ENCODE data around the gene RNPEPL1.

Gene RNPEPL1

GRCh38 chr2:240565333-240566202, 2.7 kb upstream of the RNPEPL1 start:
- DNase-seq (ENCODE audit: low spot score): peak; percentile 70

DNA sequence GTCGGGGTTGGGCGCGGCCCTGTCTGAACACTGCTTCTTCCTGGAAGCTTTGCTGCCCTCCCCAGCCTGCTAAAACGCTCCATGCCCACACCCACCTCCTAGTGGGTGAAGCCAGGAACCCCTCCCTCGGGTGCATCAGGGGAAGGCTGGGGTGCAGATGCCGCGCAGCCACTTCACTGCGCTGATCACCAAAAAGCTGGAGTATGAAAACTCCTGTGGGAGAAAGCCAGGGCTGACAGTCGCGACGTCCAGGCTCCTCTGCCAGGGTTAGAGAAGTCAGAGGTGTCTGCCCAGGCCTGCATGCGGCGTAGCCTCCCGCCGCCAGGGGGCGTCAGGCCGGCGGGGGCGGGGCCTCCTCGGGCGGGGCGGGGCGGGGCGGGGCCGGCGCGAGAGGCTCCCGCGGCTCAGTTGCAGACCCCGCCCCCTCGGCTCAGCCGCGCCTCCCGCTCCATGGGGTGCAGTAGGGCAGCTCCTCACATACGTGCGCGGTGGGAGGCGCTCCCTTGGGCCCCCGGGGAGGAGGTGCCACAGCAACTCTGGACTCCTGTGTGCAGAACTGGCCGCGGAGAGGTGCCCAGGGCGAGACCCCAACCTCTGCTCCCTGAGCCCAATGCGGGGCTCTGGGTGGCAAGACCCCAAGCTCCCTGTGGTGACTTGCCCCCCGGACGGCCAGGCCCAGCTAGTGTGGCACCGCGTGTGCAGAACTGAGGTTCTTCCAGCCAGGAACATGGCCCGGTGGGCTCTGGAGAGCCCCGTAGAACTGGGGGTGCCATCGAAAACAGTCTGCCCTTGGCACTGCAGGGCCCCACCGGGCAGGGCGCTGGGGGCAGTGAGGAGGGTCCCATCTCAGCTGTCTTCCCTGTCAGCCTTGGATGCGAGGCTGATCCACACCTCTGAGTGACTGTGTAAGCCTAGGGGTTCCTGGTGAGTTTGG, 1.8 kb upstream of the RNPEPL1 start:
- peak; percentile 88 for DNase-seq (ENCODE audit: low spot score)

DNA sequence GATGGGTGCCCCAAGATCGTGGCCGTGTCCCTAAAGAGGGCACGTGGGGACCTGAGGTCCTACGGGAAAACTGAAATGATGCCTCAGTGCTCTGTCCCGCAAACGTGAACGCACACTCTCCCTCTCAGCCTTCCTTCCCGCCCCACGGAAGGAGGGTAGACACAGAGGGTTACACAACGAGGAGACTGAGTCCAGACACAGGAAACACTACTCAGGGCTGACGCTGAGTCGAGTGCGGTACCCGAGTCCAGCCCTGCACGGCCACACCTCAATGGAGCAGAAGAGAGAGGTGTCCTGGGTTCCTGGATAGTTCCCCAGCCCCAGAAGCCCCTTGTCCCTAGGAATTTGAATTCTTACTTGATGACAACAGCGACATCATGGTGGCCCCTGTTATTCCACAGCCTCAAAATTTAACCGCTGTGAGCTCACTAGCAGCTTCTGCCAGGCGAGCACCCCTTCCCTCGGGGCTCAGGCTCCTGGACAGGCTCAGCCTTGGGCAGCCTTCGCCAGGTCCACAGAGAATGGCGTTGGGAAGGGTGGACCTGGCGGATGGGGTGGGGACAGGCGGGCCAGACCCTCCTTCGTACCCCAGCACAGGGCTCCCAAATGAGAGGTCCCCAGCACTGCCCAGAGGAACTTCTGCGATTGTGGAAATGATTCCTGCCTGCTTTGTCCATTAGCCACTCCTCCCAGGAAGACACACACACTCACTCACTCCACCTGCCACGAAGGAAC, 980 bp upstream of the RNPEPL1 start:
- peak; percentile 60 for DNase-seq (ENCODE audit: low spot score)

GRCh38 chr2:240568678-240569522, 616 bp downstream of the RNPEPL1 start:
- DNase-seq (ENCODE audit: low spot score): no peak

GRCh38 chr2:240569523-240569997, 1.3 kb downstream of the RNPEPL1 start:
- no peak for DNase-seq (ENCODE audit: low spot score)

GRCh38 chr2:240569998-240570530, 1.8 kb downstream of the RNPEPL1 start:
- DNase-seq (ENCODE audit: low spot score): no peak

DNA sequence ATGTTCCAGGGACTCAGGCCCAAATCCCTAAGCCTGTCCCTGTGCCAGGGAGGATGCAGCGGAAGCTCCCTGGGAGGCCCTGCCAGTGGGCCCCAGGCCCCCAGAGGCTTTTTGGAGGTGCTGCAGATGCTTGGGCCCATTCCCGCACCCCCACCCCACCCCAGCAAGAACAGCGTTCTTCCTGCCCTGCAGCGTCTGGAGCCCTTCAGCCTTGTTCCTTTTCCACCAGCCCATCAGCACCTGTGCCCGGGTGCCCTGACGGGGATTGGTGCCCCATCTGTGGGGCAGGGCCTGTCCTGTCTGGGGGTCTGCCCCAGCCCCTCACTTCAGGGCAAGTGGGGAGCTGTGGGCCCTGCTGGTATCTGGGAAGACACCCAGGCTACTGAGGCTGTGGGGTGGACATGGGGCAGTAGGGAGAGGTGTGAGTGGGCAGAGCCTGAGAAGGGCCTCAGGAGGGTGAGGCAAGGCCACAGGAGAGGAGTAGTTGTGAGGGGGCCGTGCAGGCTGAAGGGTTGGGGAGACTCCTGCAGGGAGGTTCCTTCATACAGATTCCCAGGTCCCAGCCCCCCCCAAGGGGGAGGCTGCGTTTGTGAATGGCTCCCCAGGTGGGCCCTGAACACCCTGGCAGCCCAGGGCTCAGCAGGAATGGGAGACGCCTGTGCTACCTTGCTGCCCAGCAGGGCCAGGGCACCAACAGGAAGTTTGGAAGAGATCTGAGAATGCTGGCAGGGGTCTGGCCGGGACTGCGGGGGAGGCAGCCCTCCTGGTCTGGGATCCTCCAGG, 2.4 kb downstream of the RNPEPL1 start:
- DNase-seq (ENCODE audit: low spot score): no peak

DNA sequence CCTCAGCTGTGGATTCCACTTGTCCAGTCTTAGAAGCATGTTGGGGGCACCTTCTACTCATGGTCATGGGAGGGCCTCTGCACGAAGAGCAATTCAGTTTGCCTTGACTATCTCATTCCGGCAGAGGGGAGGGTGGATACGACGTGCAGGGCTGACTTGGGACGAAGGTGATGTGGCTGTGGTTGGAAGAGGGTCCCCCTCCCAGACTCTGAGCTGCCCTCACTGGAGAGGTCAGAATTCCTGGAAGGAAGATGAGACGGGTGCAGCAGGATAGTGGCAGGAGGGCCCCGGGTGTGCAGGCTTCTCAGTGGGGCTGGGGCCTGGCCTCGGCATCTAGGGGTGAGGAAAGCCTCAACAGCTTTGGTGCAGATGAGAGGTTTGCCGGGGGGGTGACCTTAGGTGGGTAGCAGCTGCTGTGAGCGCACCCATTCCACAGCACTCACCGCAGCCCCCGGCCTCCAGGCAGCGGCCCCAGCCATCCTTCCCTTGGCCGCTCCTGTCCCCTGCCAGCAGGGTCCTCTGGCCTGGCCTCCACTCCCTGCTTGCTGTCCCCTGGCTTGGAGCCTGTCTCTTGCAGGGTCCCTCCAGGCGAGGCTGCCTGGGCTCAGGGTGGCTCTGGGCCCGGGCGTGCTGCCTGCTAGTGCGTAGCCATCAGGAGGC, 3.2 kb downstream of the RNPEPL1 start:
- DNase-seq (ENCODE audit: low spot score): no peak

GRCh38 chr2:240572141-240573031, 4.1 kb downstream of the RNPEPL1 start:
- DNase-seq (ENCODE audit: low spot score): no peak

DNA sequence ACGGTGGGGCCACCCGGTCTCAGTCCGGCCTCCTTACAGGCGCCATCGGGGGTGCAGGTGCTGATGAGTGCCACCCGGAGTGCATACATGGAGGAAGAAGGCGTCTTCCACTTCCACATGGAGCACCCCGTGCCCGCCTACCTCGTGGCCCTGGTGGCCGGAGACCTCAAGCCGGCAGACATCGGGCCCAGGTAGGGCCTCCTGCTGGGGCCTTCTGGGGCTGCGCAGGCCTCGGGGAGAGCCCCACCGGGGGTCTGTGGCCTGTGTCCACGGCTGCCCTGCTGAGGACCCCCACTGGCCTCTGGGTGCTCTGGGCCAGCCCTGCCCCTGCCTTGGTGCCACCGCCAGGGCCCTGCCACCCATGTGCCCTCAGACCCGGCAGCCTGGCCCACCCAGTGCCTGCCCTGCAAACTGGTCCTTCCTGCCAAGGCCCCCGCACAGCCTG, 4.8 kb downstream of the RNPEPL1 start:
- DNase-seq (ENCODE audit: low spot score): no peak

GRCh38 chr2:240573516-240574385, 5.5 kb downstream of the RNPEPL1 start:
- no peak for DNase-seq (ENCODE audit: low spot score)

- DNase-seq (ENCODE audit: low spot score): no peak
Measured at GRCh38 chr2:240574386-240575100, 6.3 kb downstream of the RNPEPL1 start.

DNA sequence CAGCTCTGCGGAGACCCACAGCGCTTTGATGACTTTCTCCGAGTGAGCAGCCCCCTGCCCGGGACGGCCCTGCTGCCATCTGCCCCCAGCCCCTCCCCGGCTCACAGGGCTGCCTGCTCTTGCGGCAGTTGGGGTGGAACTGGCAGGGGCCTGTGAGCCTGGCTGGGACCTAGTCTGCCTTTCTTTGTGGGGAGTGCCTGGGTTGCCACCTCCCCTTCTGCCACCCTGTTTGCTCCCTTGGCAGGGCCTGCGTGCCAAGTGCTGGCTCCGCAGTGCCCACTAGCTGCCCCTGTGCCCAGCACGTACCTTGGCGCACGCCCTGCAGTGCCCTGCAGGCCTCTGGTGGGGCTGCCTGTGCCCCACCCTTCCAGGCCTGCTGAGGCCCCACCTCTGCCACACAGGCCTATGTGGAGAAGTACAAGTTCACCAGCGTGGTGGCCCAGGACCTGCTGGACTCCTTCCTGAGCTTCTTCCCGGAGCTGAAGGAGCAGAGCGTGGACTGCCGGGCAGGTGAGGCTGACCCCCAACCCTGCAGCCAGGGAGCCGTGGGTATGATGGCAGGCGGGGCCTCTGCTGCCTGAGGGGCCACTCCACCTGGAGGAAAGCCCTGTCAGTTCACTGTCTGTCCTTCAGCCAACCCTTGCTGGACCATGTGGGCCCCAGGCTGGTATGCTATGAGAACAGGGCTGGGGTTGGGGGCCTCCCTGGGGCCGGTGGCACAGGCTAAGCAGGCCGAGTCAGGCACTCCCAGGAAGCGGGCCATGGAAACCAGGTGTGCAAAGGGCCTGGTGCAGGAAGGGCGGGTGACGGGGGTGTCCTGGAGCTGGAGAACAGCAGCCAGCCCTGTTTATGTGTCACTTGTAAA, 7.0 kb downstream of the RNPEPL1 start:
- no peak for DNase-seq (ENCODE audit: low spot score)

- no peak for DNase-seq (ENCODE audit: low spot score)
Measured at GRCh38 chr2:240576036-240576435, 7.8 kb downstream of the RNPEPL1 start.

- no peak for DNase-seq (ENCODE audit: low spot score)
Measured at GRCh38 chr2:240576436-240577205, 8.3 kb downstream of the RNPEPL1 start.
